GM18868 (cell line): Measurements from ENCODE around the gene NUP153.
A peak's percentile ranks its signal among the peaks of the same experiment; 100 is the strongest.
"Not testable (repeated sequence)": the region's sequence is repeated elsewhere in the genome, so short reads cannot be mapped to it uniquely, and the experiment has no call there.

Source experiments
- ATAC-seq: cut with Tn5 transposase; IDR thresholded peaks from one replicate; pipeline ENCODE4 v1.9.1; 2021; ENCODE audit warnings: mild to moderate bottlenecking, moderate library complexity; ENCODE audit not compliant: unreplicated experiment

NUP153 gene

DNA sequence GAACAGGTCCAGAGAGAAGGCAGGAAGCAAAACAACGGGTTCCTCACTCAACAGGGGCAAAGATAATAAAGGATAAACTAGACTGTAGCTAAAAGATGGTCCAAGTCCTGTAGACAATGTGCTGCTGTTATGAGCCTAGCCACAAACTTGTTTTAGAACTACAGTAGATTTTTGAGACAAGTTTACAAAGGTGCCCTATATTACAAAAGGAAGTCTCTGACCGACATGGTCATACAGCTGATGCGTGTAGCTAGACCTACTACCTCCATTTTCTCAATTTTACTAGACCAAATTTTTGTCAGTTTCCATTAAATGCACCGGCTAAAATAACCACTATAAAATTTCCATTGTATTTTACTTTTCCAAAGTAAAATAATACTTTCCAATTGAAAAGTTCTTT is 94.7 kb downstream of the NUP153 start:
- ATAC-seq = no peak

DNA sequence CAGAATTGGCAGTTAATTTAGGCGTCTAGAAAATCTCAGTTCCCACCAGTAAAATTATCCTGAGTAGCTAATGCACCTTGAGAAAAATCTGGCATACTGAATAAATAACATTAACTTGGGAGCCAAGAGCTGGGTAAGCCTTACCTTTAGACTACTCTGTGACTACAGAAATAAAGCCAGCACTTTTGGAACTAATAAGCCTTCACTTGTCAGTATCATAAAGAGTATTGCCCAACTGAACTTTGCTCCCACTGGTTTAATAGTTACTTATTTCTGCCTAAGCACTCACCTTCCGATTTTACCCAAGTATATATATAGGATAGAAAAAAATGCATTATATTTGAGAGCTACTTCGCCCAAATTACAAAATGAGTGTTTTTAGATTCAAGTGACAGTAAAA is 95.9 kb downstream of the NUP153 start:
- no peak for ATAC-seq

DNA sequence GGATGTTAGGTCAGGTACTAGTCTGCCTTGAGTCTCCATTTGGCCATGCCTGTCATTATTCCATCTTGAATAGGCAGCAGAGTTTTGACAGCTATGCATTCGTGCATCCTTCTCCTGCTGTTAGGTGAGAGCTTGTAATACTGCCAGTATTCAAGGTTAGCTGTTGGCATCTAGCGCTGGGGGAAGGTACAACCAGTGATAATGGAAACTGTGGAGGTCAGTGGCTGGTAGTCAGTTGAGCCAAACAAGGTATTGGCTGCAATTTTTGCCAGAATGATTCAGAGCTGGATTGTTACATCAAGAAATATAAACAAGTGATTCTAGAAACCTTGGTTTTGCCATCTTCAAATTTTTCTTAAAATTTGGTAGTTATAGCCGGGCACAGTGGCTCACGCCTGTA is 100.1 kb downstream of the NUP153 start:
- no peak for ATAC-seq

DNA sequence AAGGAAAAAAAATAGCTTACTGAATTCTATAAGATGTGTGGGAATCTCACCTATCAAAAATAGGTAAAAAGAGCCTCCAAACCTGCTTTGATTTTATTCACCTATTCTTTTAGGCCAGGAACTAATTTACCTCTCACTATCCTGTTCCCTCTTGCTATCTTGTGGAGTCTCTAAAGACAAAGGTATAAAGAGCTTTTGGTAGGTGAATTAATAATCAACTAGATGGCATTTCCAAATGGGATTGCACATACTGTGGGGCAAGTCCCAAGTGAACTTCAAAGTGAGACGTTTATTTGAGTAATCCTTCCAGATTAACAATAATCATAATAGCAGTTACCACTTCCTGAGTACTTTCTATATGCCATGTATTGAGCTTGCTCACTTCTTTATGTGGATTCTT is 103.8 kb downstream of the NUP153 start:
- ATAC-seq = no peak

DNA sequence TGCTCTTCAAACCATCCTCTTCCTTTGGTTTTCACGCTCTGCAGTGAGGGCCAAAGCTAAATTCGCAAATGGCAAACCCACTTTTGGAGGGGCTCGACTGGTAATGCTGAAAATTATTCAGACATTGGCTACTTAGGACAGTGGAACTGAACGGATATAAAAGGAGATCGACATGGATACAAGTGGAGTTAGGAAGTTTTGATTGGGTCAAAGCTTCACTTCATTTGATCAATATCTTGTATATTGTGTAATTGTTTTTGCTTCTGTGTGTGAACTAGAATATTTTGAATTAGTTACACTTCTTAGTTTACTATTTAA is 105.4 kb downstream of the NUP153 start:
- no peak for ATAC-seq

DNA sequence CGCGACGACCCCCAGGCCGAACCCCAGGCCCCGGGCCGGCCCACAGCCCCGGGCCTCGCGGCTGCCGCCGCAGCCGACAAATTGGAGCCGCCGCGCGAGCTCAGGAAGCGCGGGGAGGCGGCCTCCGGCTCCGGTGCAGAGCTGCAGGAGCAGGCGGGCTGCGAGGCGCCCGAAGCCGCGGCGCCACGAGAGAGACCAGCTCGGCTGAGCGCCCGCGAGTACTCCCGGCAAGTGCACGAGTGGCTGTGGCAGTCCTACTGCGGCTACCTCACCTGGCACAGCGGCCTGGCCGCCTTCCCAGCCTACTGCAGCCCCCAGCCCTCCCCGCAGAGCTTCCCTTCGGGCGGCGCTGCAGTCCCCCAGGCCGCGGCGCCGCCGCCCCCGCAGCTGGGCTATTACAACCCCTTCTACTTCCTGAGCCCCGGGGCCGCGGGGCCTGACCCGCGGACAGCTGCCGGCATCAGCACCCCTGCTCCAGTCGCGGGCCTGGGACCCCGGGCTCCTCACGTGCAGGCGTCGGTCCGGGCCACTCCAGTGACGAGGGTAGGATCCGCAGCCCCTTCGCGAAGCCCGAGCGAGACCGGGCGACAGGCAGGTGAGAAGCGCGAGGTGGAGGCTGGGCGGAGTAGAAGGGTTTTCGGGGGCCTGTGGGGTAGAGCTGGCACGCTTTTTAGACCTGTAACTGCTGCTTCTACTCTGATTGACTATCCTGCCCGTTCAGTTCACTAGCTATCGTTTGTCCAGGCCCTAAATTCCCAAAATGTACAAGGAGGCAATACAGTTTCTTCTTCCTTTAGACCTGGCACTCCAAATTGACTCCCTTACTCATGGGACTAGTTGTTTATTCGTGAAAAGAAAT is 106.0 kb downstream of the NUP153 start:
- peak; percentile 50 for ATAC-seq

DNA sequence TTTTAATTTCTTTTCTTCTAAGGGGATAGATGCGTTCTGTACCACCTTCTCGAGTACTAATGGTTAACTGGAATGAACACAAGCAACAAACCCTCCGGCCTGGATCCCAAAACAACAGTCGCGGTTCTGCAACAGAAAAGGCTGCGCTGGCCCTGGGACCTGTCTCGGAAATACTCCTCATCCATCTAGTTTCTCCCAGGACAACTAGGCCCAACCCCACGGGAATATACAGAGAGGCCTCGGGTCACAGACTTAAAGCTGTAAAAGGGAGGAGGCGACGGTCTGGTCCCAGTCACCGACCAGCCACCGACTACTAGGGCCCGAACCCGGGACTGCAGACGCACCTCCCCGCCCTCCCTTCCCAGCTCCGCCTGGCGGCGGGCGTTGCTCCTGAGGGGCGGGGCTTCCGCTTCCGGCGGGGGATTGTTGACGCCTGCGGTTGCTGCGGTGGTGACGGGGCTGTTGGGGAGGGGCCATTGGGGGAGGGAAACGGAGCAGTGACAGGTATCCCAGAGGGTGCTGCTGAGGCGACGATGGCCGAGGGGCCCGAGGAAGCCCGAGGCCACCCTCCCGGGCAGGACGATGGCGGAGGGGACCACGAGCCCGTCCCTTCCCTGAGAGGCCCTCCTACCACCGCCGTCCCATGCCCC is 106.7 kb downstream of the NUP153 start, which contains the start of gene FAM8A1:
Gene FAM8A1 (plus strand): TSS at position 426 of the 650 bp plus-strand sequence. CDS start 108 bp downstream, at position 534.
- ATAC-seq = peak; percentile 90

DNA sequence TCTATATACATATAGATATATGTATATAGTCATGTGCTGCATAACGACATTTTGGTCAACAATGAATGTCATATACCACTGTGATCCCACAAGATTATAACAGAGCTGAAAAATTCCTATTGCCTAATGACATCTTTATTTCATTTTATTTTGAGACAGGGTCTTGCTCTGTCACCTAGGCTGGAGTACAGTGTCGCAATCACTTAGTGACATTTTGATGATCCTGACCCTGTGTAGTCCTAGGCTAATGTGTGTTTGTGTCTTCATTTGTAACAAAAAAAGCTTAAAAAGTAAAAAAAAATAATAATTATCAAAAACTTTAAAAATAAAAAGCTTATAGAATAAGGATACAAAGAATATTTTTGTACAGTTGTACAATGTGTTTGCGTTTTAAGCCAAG is 110.6 kb downstream of the NUP153 start:
- no peak for ATAC-seq

DNA sequence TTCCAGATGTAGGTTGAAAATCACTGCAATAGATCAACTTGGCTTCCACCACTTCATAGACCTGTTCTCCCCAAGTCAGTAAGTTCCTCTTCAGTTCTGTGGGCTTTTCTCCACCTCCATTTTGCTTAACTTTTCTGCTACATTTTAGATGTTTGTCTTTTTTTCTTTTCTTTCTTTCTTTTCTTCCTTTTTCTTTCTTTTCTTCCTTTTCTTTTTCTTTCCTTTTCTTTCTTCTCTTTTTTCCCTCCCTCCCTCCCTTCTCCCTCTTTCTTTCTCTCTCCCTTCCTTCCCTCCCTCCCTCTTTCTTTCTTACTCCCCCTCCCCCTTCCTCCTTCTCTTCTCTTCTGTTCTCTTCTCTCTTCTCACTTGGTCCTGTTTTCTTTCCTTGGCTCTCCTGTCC is 113.5 kb downstream of the NUP153 start:
- no peak for ATAC-seq

DNA sequence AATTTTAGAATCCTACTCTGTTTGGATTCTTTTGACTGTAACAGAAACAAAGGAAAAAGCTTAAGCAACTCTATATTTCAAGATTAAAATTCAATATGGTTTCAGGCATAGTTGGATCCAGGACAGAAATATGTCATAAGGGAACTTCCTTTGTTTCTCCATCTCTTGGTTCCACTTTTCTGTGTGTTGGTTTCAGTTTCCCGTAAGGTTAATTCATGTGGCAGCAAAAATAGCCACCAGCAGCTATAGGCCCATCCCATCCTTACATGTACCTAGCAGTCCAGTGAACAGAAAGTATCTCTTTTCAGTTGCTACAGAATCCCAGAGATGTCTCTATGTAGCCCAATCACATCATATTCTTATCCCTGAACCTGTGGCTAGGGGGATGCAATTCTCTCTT is 115.4 kb downstream of the NUP153 start:
- no peak for ATAC-seq

DNA sequence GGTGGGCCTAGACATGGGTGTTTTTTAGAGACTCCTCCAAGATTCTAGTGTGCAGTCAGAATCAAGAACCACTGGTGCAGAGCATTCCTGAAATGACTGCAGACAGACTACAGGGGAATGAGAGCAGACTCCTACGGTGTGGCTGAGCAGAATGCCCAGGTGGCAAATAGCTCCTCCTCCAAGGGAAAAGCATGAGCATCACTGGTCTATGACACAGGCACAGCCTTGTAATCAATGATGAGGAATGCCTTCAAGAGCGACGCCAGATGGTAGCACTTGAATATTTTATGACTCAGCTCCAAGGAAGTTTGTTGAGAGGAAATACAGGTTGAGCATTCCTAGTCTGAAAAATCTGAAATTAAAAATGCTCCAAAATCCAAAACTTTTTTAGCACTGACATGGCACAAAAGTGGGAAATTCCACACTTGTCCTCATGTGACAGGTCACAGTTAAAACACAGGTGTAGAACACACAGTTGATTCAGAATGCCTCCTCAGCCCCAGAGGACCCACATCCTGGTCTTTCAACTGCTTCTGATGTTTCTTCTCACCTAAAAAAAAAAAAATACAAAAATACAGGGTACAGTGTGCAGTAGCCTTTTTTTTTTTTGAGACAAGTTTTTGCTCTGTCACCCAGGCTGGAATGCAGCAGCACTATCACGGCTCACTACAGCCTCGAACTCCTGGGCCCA is 117.2 kb downstream of the NUP153 start:
- ATAC-seq = peak; percentile 68

DNA sequence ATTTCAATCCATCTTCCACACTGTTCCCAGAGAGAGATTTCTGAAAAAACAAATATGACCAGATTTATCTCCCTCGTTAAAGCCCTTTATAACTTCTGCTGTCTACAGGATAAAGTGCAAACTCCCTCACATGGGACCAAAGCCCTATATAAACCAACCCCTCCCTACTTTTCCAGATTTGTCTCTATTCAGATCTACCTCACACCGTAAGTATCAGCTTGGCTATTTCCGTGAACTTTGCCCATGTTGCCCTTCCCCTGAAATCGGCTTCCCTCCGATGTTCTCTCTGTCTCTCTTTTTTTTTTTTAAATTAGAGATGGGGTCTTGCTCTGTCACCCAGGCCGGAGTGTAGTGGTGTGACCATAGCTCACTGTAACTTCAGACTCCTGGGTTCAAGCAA is 118.7 kb downstream of the NUP153 start:
- ATAC-seq = no peak

DNA sequence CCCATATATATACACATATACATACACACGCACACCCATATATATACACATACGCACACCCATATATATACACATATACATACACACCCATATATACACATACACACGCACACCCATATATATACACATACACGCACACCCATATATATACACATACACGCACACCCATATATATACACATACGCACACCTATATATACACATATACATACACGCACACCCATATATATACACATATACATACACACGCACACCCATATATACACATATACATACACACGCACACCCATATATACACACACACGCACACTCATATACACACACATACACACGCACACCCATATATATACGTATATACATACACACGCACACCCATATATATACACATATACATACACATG is 120.1 kb downstream of the NUP153 start:
- not testable (repeated sequence) for ATAC-seq

DNA sequence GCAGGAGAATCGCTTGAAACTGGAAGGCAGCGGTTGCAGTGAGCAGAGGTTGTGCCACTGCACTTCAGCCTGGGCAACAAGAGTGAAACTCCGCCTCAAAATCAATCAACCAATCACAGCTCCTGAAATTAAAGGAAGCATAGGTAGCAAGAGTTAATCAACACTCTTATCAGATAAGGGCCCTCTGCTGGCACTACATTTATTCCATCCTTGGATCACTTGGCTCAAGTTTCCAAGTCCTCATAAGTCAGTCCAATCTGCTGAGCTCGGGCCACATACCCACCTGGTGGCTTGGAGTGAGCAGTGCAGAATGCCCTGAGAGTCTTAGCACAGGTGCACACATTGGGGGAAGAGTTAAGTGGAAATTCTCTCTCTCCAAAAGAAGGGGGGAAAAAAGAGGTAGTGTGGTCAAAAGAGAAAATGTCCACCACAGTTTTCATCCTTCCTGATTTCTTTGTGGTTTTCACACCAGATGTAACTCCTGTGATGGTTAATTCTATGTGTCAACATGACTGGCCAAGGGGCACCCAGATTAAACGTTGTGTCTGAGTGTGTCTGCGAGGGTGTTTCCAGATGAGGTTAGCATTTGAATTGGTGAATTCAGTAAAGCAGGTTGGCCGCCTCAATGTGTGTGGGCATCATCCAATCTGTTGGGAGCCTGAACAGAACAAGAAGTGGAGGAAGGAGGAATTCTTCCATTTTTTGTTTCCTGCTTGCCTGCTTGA is 120.8 kb downstream of the NUP153 start:
- ATAC-seq = no peak

DNA sequence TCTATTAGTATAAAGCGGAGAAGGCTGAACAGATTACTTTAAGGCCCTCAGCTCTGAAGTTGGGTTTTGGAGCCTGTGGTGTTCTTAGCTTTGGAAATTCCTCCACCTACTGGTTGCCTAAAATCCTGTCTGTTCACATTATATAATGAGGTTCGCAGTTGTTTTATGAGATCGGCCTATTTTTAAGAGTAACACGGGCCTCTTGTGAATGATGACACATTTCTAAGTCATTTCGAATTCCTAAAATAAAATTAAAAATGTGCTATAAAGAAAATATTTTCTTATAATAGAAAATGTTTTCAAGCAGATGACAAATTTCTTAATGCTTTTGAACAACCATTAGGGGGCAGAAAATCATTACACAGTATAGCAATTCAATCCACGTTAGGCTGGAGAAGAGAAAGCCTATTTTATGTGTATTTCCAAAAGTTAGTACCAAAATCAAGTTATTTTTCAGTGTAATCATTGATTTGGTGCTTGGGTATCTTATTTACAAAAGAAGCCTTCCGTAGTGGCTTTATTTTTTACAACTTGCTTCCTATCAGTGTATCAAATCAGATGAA is 122.4 kb downstream of the NUP153 start:
- peak; percentile 73 for ATAC-seq

DNA sequence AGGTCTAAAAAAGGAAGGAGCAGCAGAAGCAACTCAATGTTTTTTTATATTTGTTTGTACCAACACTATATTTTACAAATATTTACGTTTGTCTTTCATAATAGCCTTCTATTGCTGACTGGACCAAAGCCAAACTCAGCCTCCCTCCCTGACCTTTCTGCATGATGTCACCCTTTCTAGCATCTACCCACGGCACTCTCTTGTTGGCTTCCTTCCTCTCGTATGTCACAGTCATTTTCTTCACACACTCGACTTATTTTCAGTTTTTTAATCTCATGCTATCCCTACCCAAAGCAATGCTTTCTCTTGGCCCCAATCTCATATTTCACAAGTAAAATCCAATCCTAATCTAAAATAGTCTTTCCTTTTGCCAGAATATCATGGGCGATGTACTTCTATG is 122.9 kb downstream of the NUP153 start:
- ATAC-seq = peak; percentile 19

DNA sequence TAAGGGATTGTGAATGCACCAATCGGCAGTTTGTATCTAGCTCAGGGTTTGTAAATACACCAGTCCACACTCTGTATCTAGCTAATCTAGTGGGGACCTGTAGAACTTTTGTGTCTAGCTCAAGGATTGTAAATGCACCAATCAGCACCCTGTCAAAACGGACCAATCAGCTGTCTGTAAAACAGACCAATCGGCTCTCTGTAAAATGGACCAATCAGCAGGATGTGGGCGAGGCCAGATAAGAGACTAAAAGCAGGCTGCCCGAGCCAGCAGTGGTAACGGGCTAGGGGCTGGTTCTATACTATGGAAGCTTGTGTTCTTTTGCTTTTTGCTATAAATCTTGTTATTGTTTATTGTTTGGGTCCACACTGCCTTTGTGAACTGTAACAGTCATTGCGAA is 125.4 kb downstream of the NUP153 start:
- ATAC-seq = not testable (repeated sequence)

DNA sequence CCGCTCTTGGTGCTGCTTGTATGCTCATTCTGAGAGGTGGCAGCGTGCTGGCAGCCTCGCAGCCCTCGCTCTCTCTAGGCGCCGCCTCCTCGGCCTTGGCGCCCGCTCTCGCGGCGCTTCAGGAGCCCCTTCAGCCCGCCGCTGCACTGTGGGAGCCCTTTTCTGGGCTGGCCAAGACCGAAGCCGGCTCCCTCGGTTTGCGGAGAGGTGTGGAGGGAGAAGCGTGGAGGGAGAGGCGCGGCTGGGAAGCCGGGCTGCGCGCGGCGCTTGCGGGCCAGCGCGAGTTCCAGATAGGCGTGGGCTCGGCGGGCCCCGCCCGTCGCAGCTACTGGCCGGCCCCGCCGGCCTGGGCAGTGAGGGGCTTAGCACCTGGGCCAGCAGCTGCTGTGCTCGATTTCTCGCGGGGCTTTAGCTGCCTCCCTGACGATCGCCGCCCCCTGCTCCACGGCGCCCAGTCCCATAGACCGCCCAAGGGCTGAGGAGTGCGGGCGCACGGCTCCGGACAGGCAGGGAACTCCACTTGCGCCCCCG is 126.1 kb downstream of the NUP153 start:
- no peak for ATAC-seq

DNA sequence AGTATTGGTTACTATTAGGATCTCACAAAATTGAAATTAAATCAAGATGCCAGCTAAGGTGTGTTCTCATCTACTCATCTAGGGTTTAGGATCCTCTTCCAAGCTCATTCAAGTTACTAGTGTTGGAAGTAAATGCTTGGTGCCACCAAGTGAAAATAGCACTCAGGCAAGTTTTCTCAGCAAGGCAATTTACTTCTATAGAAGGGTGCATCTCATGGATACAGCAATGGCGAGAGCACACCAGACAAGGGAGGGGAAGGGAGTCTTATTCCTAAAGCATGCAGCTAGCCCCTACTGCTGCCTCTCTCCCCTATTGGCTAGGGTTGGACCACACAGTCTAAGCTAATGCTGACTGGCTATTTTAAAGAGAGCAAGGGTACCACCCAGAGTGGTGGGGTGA is 129.7 kb downstream of the NUP153 start:
- ATAC-seq = no peak

DNA sequence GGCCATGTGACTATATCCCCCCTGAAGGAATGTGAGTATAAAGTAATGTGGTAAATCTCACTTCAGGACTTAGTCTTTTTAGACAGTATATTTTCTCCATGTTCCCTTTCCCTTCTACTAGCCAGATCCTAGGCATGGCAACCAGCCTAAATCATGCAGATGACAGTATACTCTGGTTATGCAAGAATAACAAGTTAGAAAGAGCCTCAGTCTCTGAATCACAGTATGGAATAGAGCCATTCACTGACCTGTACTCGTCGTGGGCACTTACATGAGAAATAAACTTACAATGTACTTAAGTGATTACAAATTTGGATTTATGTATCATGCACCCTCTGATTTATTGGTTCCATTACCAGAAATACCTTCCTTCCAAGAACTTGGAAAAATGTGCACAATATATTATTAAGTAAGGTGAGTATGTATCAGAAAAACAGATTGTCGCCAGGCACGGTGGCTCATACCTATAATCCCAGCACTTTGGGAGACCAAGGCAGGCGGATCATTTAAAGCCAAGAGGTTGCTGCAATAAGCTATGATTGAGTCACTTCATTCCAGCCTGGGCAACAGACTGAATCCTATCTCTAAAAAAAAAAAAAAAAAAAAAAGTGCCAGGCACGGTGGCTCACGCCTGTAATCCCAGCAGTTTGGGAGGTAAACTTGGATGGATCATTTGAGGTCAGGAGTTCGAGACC is 131.7 kb downstream of the NUP153 start:
- ATAC-seq = no peak
